Glutamatergic neuron (in vitro differentiated cells): Measurements from ENCODE around the gene HELZ2. TPM values are rescaled to one million over a fixed set of nuclear protein-coding genes. Genes with fewer than 3 reads are reported as not detected.
A peak's percentile ranks its signal among the peaks of the same experiment; 100 is the strongest.

Source experiments
- DNase-seq: peaks from one replicate; pipeline ENCODE4 v3.0.0; 2022
- H3K27ac Mint-ChIP-seq: one replicate; pipeline ENCODE4 v1.8.0; 2020; ENCODE audit warnings: mild to moderate bottlenecking, mixed read lengths, inconsistent platforms; ENCODE audit not compliant: unreplicated experiment
- H3K27me3 Mint-ChIP-seq: one replicate; pipeline ENCODE4 v1.8.0; 2020; ENCODE audit warnings: mild to moderate bottlenecking, moderate library complexity, mixed read lengths, inconsistent platforms; ENCODE audit not compliant: unreplicated experiment
- H3K36me3 Mint-ChIP-seq: one replicate; pipeline ENCODE4 v1.8.0; 2020; ENCODE audit warnings: mild to moderate bottlenecking, mixed read lengths, inconsistent platforms; ENCODE audit not compliant: unreplicated experiment
- H3K4me1 Mint-ChIP-seq: one replicate; pipeline ENCODE4 v1.8.0; 2020; ENCODE audit warnings: mild to moderate bottlenecking, low read depth, mixed read lengths, inconsistent platforms; ENCODE audit not compliant: unreplicated experiment
- H3K4me3 Mint-ChIP-seq: one replicate; pipeline ENCODE4 v1.8.0; 2020; ENCODE audit warnings: mild to moderate bottlenecking, mixed read lengths, inconsistent platforms; ENCODE audit not compliant: unreplicated experiment
- H3K9me3 Mint-ChIP-seq: one replicate; pipeline ENCODE4 v1.8.0; 2020; ENCODE audit warnings: mild to moderate bottlenecking, moderate library complexity, mixed read lengths, inconsistent platforms; ENCODE audit not compliant: unreplicated experiment
- CTCF ChIP-seq: fragments of 200-600 bp; sonication (generic); IDR thresholded peaks from one replicate; pipeline ENCODE4 v1.5.0; 2021; ENCODE audit not compliant: partially characterized antibody, unreplicated experiment
- total RNA-seq: library from RNA; stranded (reverse); fragmentation: NEBNext Ultra II Directional; extraction: Animal tissue kit (Norgen Biotek cat#: 25700); gene quantifications from one replicate; pipeline ENCODE4 v1.2.1, GENCODE V29; 2021; ENCODE audit not compliant: unreplicated experiment

The HELZ2 gene
- total RNA-seq, 1 donor from 2014 or later = 87.7 TPM

GRCh38 chr20:63554361-63555278 is 19.4 kb downstream of the HELZ2 start:
- H3K27ac Mint-ChIP-seq = no peak overlapping the region
- H3K9me3 Mint-ChIP-seq = peaks cover 4% of the 10 kb centered on the region
- peaks cover 2% of the 10 kb centered on the region for H3K4me1 Mint-ChIP-seq
- DNase-seq = no peak
- TF ChIP-seq CTCF = no peak
- peak overlapping the region; percentile 70 for H3K4me3 Mint-ChIP-seq
- H3K36me3 Mint-ChIP-seq = no peaks in the 10 kb centered on the region
- H3K27me3 Mint-ChIP-seq = peaks cover 3% of the 10 kb centered on the region

- peak within 1 kb of the TSS; percentile 70 for H3K4me3 Mint-ChIP-seq
- DNase-seq = peak; percentile 80
- H3K9me3 Mint-ChIP-seq = peaks cover 4% of the 10 kb centered on the region
- TF ChIP-seq CTCF = no peak
- peaks cover 2% of the 10 kb centered on the region for H3K4me1 Mint-ChIP-seq
- no peak within 1 kb of the TSS for H3K27ac Mint-ChIP-seq
- H3K27me3 Mint-ChIP-seq = peaks cover 3% of the 10 kb centered on the region
- no peaks in the 10 kb centered on the region for H3K36me3 Mint-ChIP-seq
Observed at GRCh38 chr20:63553933-63554290, 20.1 kb downstream of the HELZ2 start, which contains the start of gene FNDC11. TSS of gene FNDC11 (plus strand) at chr20:63554159. CDS start at chr20:63555664, 1,505 bp downstream.

- Mint-ChIP-seq H3K4me1 (peaks cover 2% of the 10 kb centered on the region), H3K27ac (no peak overlapping the region), H3K27me3 (peaks cover 3% of the 10 kb centered on the region), H3K9me3 (peaks cover 4% of the 10 kb centered on the region), H3K36me3 (no peaks in the 10 kb centered on the region), H3K4me3 (no peak overlapping the region)
- TF ChIP-seq CTCF = no peak
- DNase-seq = peak; percentile 91
Observed at GRCh38 chr20:63553251-63553932, 20.6 kb downstream of the HELZ2 start.

- Mint-ChIP-seq H3K27ac (no peak overlapping the region), H3K27me3 (no peaks in the 10 kb centered on the region), H3K4me1 (peaks cover 2% of the 10 kb centered on the region), H3K9me3 (peaks cover 4% of the 10 kb centered on the region), H3K36me3 (no peaks in the 10 kb centered on the region), H3K4me3 (no peak overlapping the region)
- DNase-seq = no peak
- TF ChIP-seq CTCF = no peak
Observed at GRCh38 chr20:63552481-63553249, 21.4 kb downstream of the HELZ2 start.
